ENCODE data around the gene BOD1.
A peak's percentile ranks its signal among the peaks of the same experiment; 100 is the strongest.

Gene BOD1

GRCh38 chr5:173629628-173630027, 13.2 kb upstream of the BOD1 start:
- Histone ChIP-seq H3K4me1 (ENCODE audit: insufficient read depth, insufficient read length) (no peaks in the 10 kb centered on the region), H3K27me3 (ENCODE audit: insufficient read depth, insufficient read length) (no peaks in the 10 kb centered on the region), H3K4me3 (ENCODE audit: insufficient read length, low read depth) (no peak overlapping the region), H3K36me3 (ENCODE audit: insufficient read depth, insufficient read length, low read length) (no peaks in the 10 kb centered on the region), H3K9ac (ENCODE audit: insufficient read length, low read depth) (no peak overlapping the region), H3K9me3 (ENCODE audit: insufficient read depth, low read length) (no peaks in the 10 kb centered on the region)
- TF ChIP-seq SUZ12 (IDR thresholded peaks at IDR 0.05; ENCODE audit: extremely low read depth, insufficient read depth, insufficient read length) (no peak), ZNF274 (IDR thresholded peaks at IDR 0.05; ENCODE audit: low read depth, low read length) (no peak), YY1 (IDR thresholded peaks at IDR 0.05; ENCODE audit: insufficient read depth, insufficient read length) (no peak)
- DNase-seq (ENCODE audit: low read depth, low spot score): no peak

DNA sequence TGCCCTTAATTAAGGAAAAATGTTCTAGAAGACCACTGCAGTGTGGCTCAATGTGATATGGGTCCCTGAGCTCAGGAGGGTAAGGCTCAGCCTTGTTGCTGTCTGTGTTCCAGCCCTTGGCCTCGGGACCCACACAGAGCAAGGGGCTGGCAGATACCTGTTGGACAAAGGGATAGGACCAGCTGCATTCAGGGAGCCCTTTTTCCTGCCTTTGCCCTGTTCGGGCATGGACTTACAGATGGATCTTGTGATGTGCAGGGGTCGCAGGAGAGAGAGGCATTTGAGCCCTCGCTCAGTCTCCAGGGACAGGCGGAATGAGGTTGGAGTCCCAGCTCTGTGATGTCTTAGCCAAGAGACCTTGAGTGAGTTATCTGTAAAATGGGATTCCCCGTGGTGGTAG, 12.1 kb upstream of the BOD1 start:
- no peak overlapping the region for H3K9ac ChIP-seq (ENCODE audit: insufficient read length, low read depth)
- H3K4me1 ChIP-seq (ENCODE audit: insufficient read depth, insufficient read length): no peaks in the 10 kb centered on the region
- no peak overlapping the region for H3K4me3 ChIP-seq (ENCODE audit: insufficient read length, low read depth)
- H3K27me3 ChIP-seq (ENCODE audit: insufficient read depth, insufficient read length): no peaks in the 10 kb centered on the region
- no peak for DNase-seq (ENCODE audit: low read depth, low spot score)
- no peak for TF ChIP-seq YY1 (IDR thresholded peaks at IDR 0.05; ENCODE audit: insufficient read depth, insufficient read length)
- TF ChIP-seq SUZ12 (IDR thresholded peaks at IDR 0.05; ENCODE audit: extremely low read depth, insufficient read depth, insufficient read length): no peak
- no peak for TF ChIP-seq ZNF274 (IDR thresholded peaks at IDR 0.05; ENCODE audit: low read depth, low read length)
- H3K36me3 ChIP-seq (ENCODE audit: insufficient read depth, insufficient read length, low read length): no peaks in the 10 kb centered on the region
- H3K9me3 ChIP-seq (ENCODE audit: insufficient read depth, low read length): no peaks in the 10 kb centered on the region

DNA sequence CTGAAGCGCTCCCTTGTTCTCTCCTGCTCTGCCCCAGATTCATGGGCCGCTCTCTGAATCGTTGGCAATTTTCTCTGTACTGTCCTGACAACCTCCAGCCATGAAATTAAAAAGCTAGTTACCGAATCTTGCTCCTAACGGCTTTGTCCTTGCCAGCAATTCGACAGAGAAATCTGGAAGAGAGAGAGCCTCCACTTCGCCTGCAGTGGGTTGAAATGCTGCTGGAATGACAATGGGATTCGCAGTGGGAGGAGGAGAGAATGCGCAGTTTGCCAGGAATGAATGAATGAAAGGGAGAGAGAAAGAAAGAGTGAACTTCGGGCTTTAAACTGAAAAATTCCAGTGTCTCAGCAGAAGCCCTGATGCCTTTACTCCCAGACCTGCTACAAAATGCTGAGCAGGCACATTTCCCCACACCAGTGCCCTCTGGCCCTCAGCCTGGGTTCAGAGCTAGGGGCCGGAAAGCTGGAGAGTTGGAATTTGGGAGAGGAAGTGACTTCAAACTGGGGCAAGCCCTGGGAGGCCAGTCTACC, 11.5 kb upstream of the BOD1 start:
- no peaks in the 10 kb centered on the region for H3K4me1 ChIP-seq (ENCODE audit: insufficient read depth, insufficient read length)
- no peaks in the 10 kb centered on the region for H3K9me3 ChIP-seq (ENCODE audit: insufficient read depth, low read length)
- H3K27me3 ChIP-seq (ENCODE audit: insufficient read depth, insufficient read length): no peaks in the 10 kb centered on the region
- peak overlapping the region; percentile 51 for H3K9ac ChIP-seq (ENCODE audit: insufficient read length, low read depth)
- no peak for TF ChIP-seq YY1 (IDR thresholded peaks at IDR 0.05; ENCODE audit: insufficient read depth, insufficient read length)
- no peak for TF ChIP-seq SUZ12 (IDR thresholded peaks at IDR 0.05; ENCODE audit: extremely low read depth, insufficient read depth, insufficient read length)
- TF ChIP-seq ZNF274 (IDR thresholded peaks at IDR 0.05; ENCODE audit: low read depth, low read length): no peak
- H3K36me3 ChIP-seq (ENCODE audit: insufficient read depth, insufficient read length, low read length): no peaks in the 10 kb centered on the region
- no peak overlapping the region for H3K4me3 ChIP-seq (ENCODE audit: insufficient read length, low read depth)
- DNase-seq (ENCODE audit: low read depth, low spot score): peak; percentile 40

DNA sequence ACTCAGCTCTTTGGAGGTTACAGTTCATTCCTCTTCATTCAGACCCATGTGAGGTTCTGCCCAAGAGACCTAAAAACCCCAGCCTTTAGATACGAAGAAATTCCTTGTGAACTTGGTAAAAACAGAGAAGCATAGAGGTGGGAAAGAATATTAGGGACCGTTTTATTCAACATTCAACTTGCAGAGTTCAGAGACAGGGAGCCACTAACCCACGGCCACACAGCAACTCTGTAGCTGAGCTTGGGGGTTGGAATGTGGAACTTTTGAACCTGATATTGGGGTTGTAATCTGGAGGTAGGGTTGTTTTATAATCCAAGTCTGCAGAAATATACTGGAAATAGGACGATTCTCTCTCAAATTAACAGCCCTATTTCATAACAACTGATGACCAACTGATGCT, 10.8 kb upstream of the BOD1 start:
- TF ChIP-seq ZNF274 (IDR thresholded peaks at IDR 0.05; ENCODE audit: low read depth, low read length) (no peak), SUZ12 (IDR thresholded peaks at IDR 0.05; ENCODE audit: extremely low read depth, insufficient read depth, insufficient read length) (no peak), YY1 (IDR thresholded peaks at IDR 0.05; ENCODE audit: insufficient read depth, insufficient read length) (no peak)
- Histone ChIP-seq H3K9ac (ENCODE audit: insufficient read length, low read depth) (no peak overlapping the region), H3K4me1 (ENCODE audit: insufficient read depth, insufficient read length) (no peaks in the 10 kb centered on the region), H3K9me3 (ENCODE audit: insufficient read depth, low read length) (no peaks in the 10 kb centered on the region), H3K27me3 (ENCODE audit: insufficient read depth, insufficient read length) (no peaks in the 10 kb centered on the region), H3K36me3 (ENCODE audit: insufficient read depth, insufficient read length, low read length) (no peaks in the 10 kb centered on the region), H3K4me3 (ENCODE audit: insufficient read length, low read depth) (no peak overlapping the region)
- no peak for DNase-seq (ENCODE audit: low read depth, low spot score)

DNA sequence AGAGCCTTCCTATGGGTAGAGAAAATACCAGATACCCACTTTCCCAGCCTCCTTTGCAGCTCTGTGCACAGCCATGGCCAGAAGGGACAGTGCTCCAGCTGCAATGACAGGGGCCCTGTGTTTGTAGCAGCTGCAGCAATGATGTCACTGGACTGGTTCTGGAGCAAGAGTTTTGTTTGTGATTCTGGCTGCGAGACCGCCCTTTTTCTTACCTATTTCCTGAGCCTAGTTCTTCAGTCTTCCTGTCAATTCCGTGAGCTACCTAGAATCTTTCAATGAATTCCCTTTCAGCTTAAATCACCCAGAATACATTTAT, 10.0 kb upstream of the BOD1 start:
- H3K4me1 ChIP-seq (ENCODE audit: insufficient read depth, insufficient read length): no peaks in the 10 kb centered on the region
- DNase-seq (ENCODE audit: low read depth, low spot score): no peak
- no peak overlapping the region for H3K9ac ChIP-seq (ENCODE audit: insufficient read length, low read depth)
- H3K4me3 ChIP-seq (ENCODE audit: insufficient read length, low read depth): no peak overlapping the region
- H3K9me3 ChIP-seq (ENCODE audit: insufficient read depth, low read length): no peaks in the 10 kb centered on the region
- TF ChIP-seq SUZ12 (IDR thresholded peaks at IDR 0.05; ENCODE audit: extremely low read depth, insufficient read depth, insufficient read length) (no peak), YY1 (IDR thresholded peaks at IDR 0.05; ENCODE audit: insufficient read depth, insufficient read length) (no peak), ZNF274 (IDR thresholded peaks at IDR 0.05; ENCODE audit: low read depth, low read length) (no peak)
- H3K27me3 ChIP-seq (ENCODE audit: insufficient read depth, insufficient read length): no peaks in the 10 kb centered on the region
- H3K36me3 ChIP-seq (ENCODE audit: insufficient read depth, insufficient read length, low read length): no peaks in the 10 kb centered on the region

- TF ChIP-seq YY1 (IDR thresholded peaks at IDR 0.05; ENCODE audit: insufficient read depth, insufficient read length): no peak
- no peak for TF ChIP-seq ZNF274 (IDR thresholded peaks at IDR 0.05; ENCODE audit: low read depth, low read length)
- TF ChIP-seq SUZ12 (IDR thresholded peaks at IDR 0.05; ENCODE audit: extremely low read depth, insufficient read depth, insufficient read length): no peak
- no peaks in the 10 kb centered on the region for H3K4me1 ChIP-seq (ENCODE audit: insufficient read depth, insufficient read length)
These were observed 9.4 kb upstream of the BOD1 start for GRCh38 chr5:173625673-173626504.

DNA sequence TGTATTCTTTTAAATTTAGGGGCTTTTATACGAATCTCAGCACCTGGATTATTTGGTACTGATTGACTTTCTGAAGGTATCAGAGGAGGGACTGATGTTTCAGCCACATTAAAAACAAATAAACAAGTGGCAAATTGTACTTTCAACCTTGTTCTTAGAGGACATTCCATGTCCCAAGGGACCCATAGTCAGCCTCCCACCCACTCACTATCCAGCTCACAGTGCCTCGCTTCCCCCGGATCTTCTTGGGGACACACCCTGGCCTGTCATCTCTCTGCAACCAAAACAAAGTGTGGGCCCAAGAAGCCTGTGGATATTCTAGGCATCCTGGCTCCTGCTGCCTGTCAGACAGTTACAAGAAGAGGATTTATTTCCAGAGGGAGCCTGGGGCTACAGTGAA, 8.8 kb upstream of the BOD1 start:
- Histone ChIP-seq H3K4me3 (ENCODE audit: insufficient read length, low read depth) (no peak overlapping the region), H3K27me3 (ENCODE audit: insufficient read depth, insufficient read length) (no peaks in the 10 kb centered on the region), H3K9ac (ENCODE audit: insufficient read length, low read depth) (no peak overlapping the region), H3K4me1 (ENCODE audit: insufficient read depth, insufficient read length) (no peaks in the 10 kb centered on the region), H3K9me3 (ENCODE audit: insufficient read depth, low read length) (no peaks in the 10 kb centered on the region), H3K36me3 (ENCODE audit: insufficient read depth, insufficient read length, low read length) (no peaks in the 10 kb centered on the region)
- DNase-seq (ENCODE audit: low read depth, low spot score): no peak
- no peak for TF ChIP-seq SUZ12 (IDR thresholded peaks at IDR 0.05; ENCODE audit: extremely low read depth, insufficient read depth, insufficient read length)
- TF ChIP-seq YY1 (IDR thresholded peaks at IDR 0.05; ENCODE audit: insufficient read depth, insufficient read length): no peak
- no peak for TF ChIP-seq ZNF274 (IDR thresholded peaks at IDR 0.05; ENCODE audit: low read depth, low read length)

More at GRCh38 chr5:173625673-173626504, 9.4 kb upstream of the BOD1 start:
- no peaks in the 10 kb centered on the region for H3K27me3 ChIP-seq (ENCODE audit: insufficient read depth, insufficient read length)
- no peaks in the 10 kb centered on the region for H3K36me3 ChIP-seq (ENCODE audit: insufficient read depth, insufficient read length, low read length)
- H3K9me3 ChIP-seq (ENCODE audit: insufficient read depth, low read length): no peaks in the 10 kb centered on the region
- no peak overlapping the region for H3K4me3 ChIP-seq (ENCODE audit: insufficient read length, low read depth)
- DNase-seq (ENCODE audit: low read depth, low spot score): no peak
- H3K9ac ChIP-seq (ENCODE audit: insufficient read length, low read depth): no peak overlapping the region
